Spleen (tissue), 11 donors: ENCODE data around the gene DNAH6. TPM values are rescaled to one million over a fixed set of nuclear protein-coding genes. Genes with fewer than 3 reads are reported as not detected.
A peak's percentile ranks its signal among the peaks of the same experiment; 100 is the strongest.

Source experiments
- DNase-seq: peaks from one replicate; pipeline ENCODE4 v3.0.0-alpha.2; 2020
- H3K27ac ChIP-seq, 8 donors: fragments of 200-600 bp; sonication (generic) in 7 of 8; 1 replicate in 4 of 8; 2 replicates in 4 of 8; pipeline versions ENCODE4 v1.5.0 to v1.8.0; 2016 to 2021; ENCODE audit warnings: inconsistent platforms in 4 of 8, mild to moderate bottlenecking in 4 of 8, moderate library complexity in 1 of 8
- H3K27me3 ChIP-seq, 7 donors: fragments of 200-600 bp; sonication (generic) in 6 of 7; replicated peaks in 1 of 7; 1 replicate in 4 of 7; 2 replicates in 3 of 7; pipeline versions ENCODE4 v1.5.0 to v1.8.0; 2016 to 2021; ENCODE audit warnings: inconsistent platforms in 3 of 7, mild to moderate bottlenecking in 1 of 7
- H3K36me3 ChIP-seq, 6 donors: fragments of 200-600 bp; sonication (generic) in 5 of 6; 1 replicate in 4 of 6; 2 replicates in 2 of 6; pipeline versions ENCODE4 v1.5.0 to v1.8.0; 2016 to 2021; ENCODE audit warnings: inconsistent platforms in 2 of 6
- H3K4me1 ChIP-seq, 6 donors: fragments of 200-600 bp; sonication (generic) in 5 of 6; 1 replicate in 3 of 6; 2 replicates in 3 of 6; pipeline versions ENCODE4 v1.5.0 to v1.8.0; 2016 to 2021; ENCODE audit warnings: inconsistent platforms in 3 of 6
- H3K4me3 ChIP-seq, 8 donors: fragments of 200-600 bp; sonication (generic) in 7 of 8; 1 replicate in 4 of 8; 2 replicates in 4 of 8; pipeline versions ENCODE4 v1.5.0 to v1.8.0; 2016 to 2021; ENCODE audit warnings: inconsistent platforms in 4 of 8, mild to moderate bottlenecking in 4 of 8, moderate library complexity in 2 of 8
- H3K9me3 ChIP-seq, 8 donors: fragments of 200-600 bp; sonication (generic) in 7 of 8; 1 replicate in 4 of 8; 2 replicates in 4 of 8; pipeline versions ENCODE4 v1.5.0 to v1.8.0; 2016 to 2021; ENCODE audit warnings: inconsistent platforms in 4 of 8
- CTCF ChIP-seq, 11 experiments: fragments of 200-600 bp in 7 of 11; fragments of 450-650 bp in 4 of 11; sonication (generic) in 4 of 11; IDR thresholded peaks in 8 of 11; conservative IDR thresholded peaks in 3 of 11; 1 replicate in 7 of 11; 2 replicates in 4 of 11; pipeline versions ENCODE4 v1.4.0 to v1.8.0; 2016 to 2021; ENCODE audit warnings: antibody characterized with exemption in 11 of 11, inconsistent platforms in 4 of 11, mild to moderate bottlenecking in 1 of 11
- POLR2A ChIP-seq, 3 donors: fragments of 450-650 bp; IDR thresholded peaks; one replicate each; pipeline ENCODE4 v1.5.1; 2017; ENCODE audit warnings: antibody characterized with exemption in 3 of 3, mild to moderate bottlenecking in 1 of 3
- POLR2AphosphoS5 ChIP-seq, 3 donors: sonication (generic); formaldehyde crosslinking; IDR thresholded peaks; one replicate each; pipeline ENCODE4 v1.5.1; 2017; ENCODE audit warnings: antibody characterized with exemption in 3 of 3
- WGBS, 5 donors: extraction: QIAGEN DNeasy Blood & Tissue Kit in 3 of 5; methylation state at CpG; one replicate each; pipeline versions ENCODE4 v1.1.5 to v1.1.7; 2013 to 2018; 5-methylcytosine and 5-hydroxymethylcytosine counted together
- intact Hi-C: fragments of 100-400 bp; cut with DNase I; formaldehyde crosslinking; loops from one replicate; pipeline ENCODE4 v1.15.0; 2023; ENCODE audit warnings: low total_unique reads
- polyA plus RNA-seq, 3 donors: library from polyadenylated mRNA; stranded (reverse); fragments of 200-250 nt; gene quantifications; one replicate each; pipeline ENCODE4 v1.2.1, GENCODE V29; 2013
- total RNA-seq, 7 donors: library from RNA; depleted of rRNA in 3 of 7; stranded (reverse); fragments of >200 nt in 3 of 7; fragmentation: NEBNext Ultra II Directional in 4 of 7; extraction: Animal tissue kit (Norgen Biotek cat#: 25700) in 4 of 7; gene quantifications; one replicate each; pipeline versions ENCODE4 v1.1.0 to v1.2.1, GENCODE V29; 2016 to 2021
- donor health status: healthy with polysubstance abuse.
- donor health status: DM: no; HTN: no; CAD: no; lungs with moderate emphysema.
- donor health status: DM: no; HTN: no; CAD: no.
- donor health status: Bipolar disorder and iron deficiency.
- donor health status: healthy.
- donor health status: DM: no; HTN: no; CAD: no.
- donor health status: DM: yes; HTN: yes; CAD: no.

DNAH6 gene
- total and polyA plus RNA-seq, 10 donors = 0.02 to 1.1 (median 0.43) TPM; not detected in 1

- peaks cover 0 to 16% (median 11%) of the 10 kb centered on the region in 8 donors for H3K9me3 ChIP-seq
- peak overlapping the region in 2 of 8 donors; percentile 34 to 58 for H3K27ac ChIP-seq
- intact Hi-C loops = no loop called here
- H3K4me1 ChIP-seq = peaks cover 0 to 22% (median 5%) of the 10 kb centered on the region in 6 donors
- no peaks in the 10 kb centered on the region for H3K27me3 ChIP-seq
- TF ChIP-seq POLR2AphosphoS5 (IDR thresholded peaks at IDR 0.05) (no peak), POLR2A (IDR thresholded peaks at IDR 0.05) (no peak), CTCF (IDR thresholded peaks at IDR 0.05 in 8 of 11, conservative IDR thresholded peaks at IDR 0.05 in 3 of 11) (no peak)
- H3K36me3 ChIP-seq = no peaks in the 10 kb centered on the region
- 92 to 98% (median 96%) methylated on average over 5 of the region's 5 CpGs for WGBS, 5 donors
- no peak for DNase-seq
- H3K4me3 ChIP-seq = no peak overlapping the region
Observed at GRCh38 chr2:84857566-84857965, 341.3 kb downstream of the DNAH6 start.

- intact Hi-C loops = no loop called here
- WGBS, 5 donors = 68 to 84% (median 74%) methylated on average over 3 of the region's 3 CpGs
- TF ChIP-seq POLR2AphosphoS5 (IDR thresholded peaks at IDR 0.05) = no peak
- no peak for TF ChIP-seq POLR2A (IDR thresholded peaks at IDR 0.05)
- no peak for TF ChIP-seq CTCF (IDR thresholded peaks at IDR 0.05 in 8 of 11, conservative IDR thresholded peaks at IDR 0.05 in 3 of 11)
- H3K4me3 ChIP-seq = no peak overlapping the region
- H3K4me1 ChIP-seq = peaks cover 0 to 22% (median 5%) of the 10 kb centered on the region in 6 donors
- no peaks in the 10 kb centered on the region for H3K36me3 ChIP-seq
- no peak for DNase-seq
- H3K27me3 ChIP-seq = no peaks in the 10 kb centered on the region
- peak overlapping the region in 2 of 8 donors; percentile 46 to 58 for H3K27ac ChIP-seq
- H3K9me3 ChIP-seq = peaks cover 0 to 10% (median 7%) of the 10 kb centered on the region in 8 donors
Observed at GRCh38 chr2:84858123-84858522, 341.8 kb downstream of the DNAH6 start.

GRCh38 chr2:84858937-84859336 lies 342.6 kb downstream of the DNAH6 start:
- peaks cover 0 to 2% (median 0%) of the 10 kb centered on the region in 8 donors for H3K9me3 ChIP-seq
- H3K27ac ChIP-seq = peak overlapping the region in 2 of 8 donors; percentile 18 to 46
- 44 to 53% (median 49%) methylated on average over 3 of the region's 3 CpGs for whole genome bisulfite sequencing, 5 donors
- H3K4me3 ChIP-seq = no peak overlapping the region
- intact Hi-C loops = no loop called here
- no peaks in the 10 kb centered on the region for H3K36me3 ChIP-seq
- peaks cover 0 to 22% (median 5%) of the 10 kb centered on the region in 6 donors for H3K4me1 ChIP-seq
- no peaks in the 10 kb centered on the region for H3K27me3 ChIP-seq
- DNase-seq = no peak
- no peak for TF ChIP-seq POLR2A (IDR thresholded peaks at IDR 0.05)
- TF ChIP-seq POLR2AphosphoS5 (IDR thresholded peaks at IDR 0.05) = no peak
- no peak for TF ChIP-seq CTCF (IDR thresholded peaks at IDR 0.05 in 8 of 11, conservative IDR thresholded peaks at IDR 0.05 in 3 of 11)

GRCh38 chr2:84861539-84861938 lies 345.2 kb downstream of the DNAH6 start:
- 75 to 87% (median 78%) methylated on average over 5 to 6 of the region's 6 CpGs for WGBS, 5 donors

More at GRCh38 chr2:84861539-84861938, 345.2 kb downstream of the DNAH6 start:
- H3K4me1 ChIP-seq = peaks cover 0 to 34% (median 9%) of the 10 kb centered on the region in 6 donors
- no peaks in the 10 kb centered on the region for H3K27me3 ChIP-seq
- no peak overlapping the region for H3K4me3 ChIP-seq
- no peaks in the 10 kb centered on the region for H3K36me3 ChIP-seq
- H3K9me3 ChIP-seq = no peaks in the 10 kb centered on the region
- no peak for TF ChIP-seq POLR2AphosphoS5 (IDR thresholded peaks at IDR 0.05)
- no peak for TF ChIP-seq POLR2A (IDR thresholded peaks at IDR 0.05)
- TF ChIP-seq CTCF (IDR thresholded peaks at IDR 0.05 in 8 of 11, conservative IDR thresholded peaks at IDR 0.05 in 3 of 11) = no peak
- intact Hi-C loops = no loop called here
- H3K27ac ChIP-seq = peak overlapping the region in 1 of 8 donors; percentile 9
- no peak for DNase-seq
